Parathyroid adenoma (tissue), 2 donors: ENCODE data around the gene TEX261.

ENCODE experiments used
- H2AFZ ChIP-seq: fragments of 300-600 bp; sonication (generic); one replicate; pipeline ENCODE4 v1.7.0; 2017; ENCODE audit warnings: antibody characterized with exemption, mild to moderate bottlenecking
- H3K27ac ChIP-seq: fragments of 300-600 bp; sonication (generic); one replicate; pipeline ENCODE4 v1.7.0; 2017
- H3K27me3 ChIP-seq: fragments of 300-600 bp; sonication (generic); one replicate; pipeline ENCODE4 v1.7.0; 2017; ENCODE audit warnings: low read length; ENCODE audit not compliant: control insufficient read depth, insufficient read depth
- H3K36me3 ChIP-seq: fragments of 300-600 bp; sonication (generic); one replicate; pipeline ENCODE4 v1.7.0; 2017; ENCODE audit warnings: low read length; ENCODE audit not compliant: control insufficient read depth, insufficient read depth
- H3K4me1 ChIP-seq: fragments of 300-600 bp; sonication (generic); one replicate; pipeline ENCODE4 v1.7.0; 2017; ENCODE audit warnings: control low read depth
- H3K4me2 ChIP-seq: fragments of 300-600 bp; sonication (generic); one replicate; pipeline ENCODE4 v1.7.0; 2017; ENCODE audit warnings: low read length
- H3K4me3 ChIP-seq: fragments of 300-600 bp; sonication (generic); one replicate; pipeline ENCODE4 v1.7.0; 2017; ENCODE audit warnings: low read depth, low read length
- H3K79me2 ChIP-seq: fragments of 300-600 bp; sonication (generic); one replicate; pipeline ENCODE4 v1.7.0; 2017; ENCODE audit warnings: control low read depth
- H3K9ac ChIP-seq: fragments of 300-600 bp; sonication (generic); one replicate; pipeline ENCODE4 v1.7.0; 2017; ENCODE audit warnings: mild to moderate bottlenecking
- H3K9me3 ChIP-seq: fragments of 300-600 bp; sonication (generic); one replicate; pipeline ENCODE4 v1.7.0; 2017; ENCODE audit warnings: low read length; ENCODE audit not compliant: control insufficient read depth
- TF ChIP-seq, protein P1 (sequence below): fragments of 300-600 bp; sonication (generic); IDR thresholded peaks from one replicate; pipeline ENCODE4 v1.7.0; 2017; ENCODE audit warnings: antibody characterized with exemption, mild to moderate bottlenecking
- donor health status: primary hyperparathyroidism.

Gene TEX261

DNA sequence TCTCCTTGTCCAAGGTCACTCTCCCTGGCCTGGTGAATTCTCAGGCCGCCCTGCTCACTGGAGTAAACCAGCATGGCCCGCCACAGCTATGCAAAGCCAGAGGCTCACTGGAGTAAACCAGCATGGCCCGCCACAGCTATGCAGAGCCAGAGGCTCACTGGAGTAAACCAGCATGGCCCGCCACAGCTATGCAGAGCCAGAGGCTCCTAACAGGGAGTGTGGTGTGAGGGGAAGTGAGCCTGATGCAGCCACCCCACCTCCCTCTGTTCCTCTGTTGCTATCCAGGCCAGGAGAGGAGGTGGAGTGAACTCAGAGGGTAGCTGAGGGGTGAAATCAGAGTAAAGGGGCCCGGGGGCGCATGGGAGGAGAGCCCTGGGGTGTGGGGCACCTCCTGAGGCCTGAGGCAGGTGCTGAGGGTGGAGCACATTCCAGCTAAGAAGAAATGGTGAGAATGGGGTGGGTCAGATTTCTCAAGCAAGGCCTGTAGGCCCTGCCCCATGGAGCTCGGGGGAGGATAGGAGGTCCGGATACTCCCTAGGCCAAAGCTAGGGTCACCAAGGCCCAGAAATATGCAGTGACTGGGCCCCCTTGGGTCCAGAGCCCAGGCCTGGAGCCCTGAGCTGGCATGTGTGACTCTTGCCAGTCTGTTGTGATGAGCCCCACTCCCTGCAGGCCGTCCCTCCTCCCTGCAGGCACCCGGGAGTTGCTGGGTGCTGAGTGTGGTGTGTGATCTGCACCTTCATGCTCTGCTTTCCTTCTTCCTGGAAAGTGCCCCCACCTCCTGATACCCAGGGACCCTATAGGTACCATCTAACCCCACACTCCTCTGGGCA is 57.5 kb downstream of the TEX261 start:
- Histone ChIP-seq H3K4me1 (no peaks in the 10 kb centered on the region), H3K36me3 (no peaks in the 10 kb centered on the region), H3K79me2 (no peaks in the 10 kb centered on the region), H3K27me3 (no peaks in the 10 kb centered on the region), H2AFZ (no peak overlapping the region), H3K9me3 (no peaks in the 10 kb centered on the region), H3K4me2 (no peak overlapping the region), H3K27ac (no peak overlapping the region), H3K9ac (no peak overlapping the region), H3K4me3 (no peak overlapping the region)
- TF ChIP-seq, protein P1, sequence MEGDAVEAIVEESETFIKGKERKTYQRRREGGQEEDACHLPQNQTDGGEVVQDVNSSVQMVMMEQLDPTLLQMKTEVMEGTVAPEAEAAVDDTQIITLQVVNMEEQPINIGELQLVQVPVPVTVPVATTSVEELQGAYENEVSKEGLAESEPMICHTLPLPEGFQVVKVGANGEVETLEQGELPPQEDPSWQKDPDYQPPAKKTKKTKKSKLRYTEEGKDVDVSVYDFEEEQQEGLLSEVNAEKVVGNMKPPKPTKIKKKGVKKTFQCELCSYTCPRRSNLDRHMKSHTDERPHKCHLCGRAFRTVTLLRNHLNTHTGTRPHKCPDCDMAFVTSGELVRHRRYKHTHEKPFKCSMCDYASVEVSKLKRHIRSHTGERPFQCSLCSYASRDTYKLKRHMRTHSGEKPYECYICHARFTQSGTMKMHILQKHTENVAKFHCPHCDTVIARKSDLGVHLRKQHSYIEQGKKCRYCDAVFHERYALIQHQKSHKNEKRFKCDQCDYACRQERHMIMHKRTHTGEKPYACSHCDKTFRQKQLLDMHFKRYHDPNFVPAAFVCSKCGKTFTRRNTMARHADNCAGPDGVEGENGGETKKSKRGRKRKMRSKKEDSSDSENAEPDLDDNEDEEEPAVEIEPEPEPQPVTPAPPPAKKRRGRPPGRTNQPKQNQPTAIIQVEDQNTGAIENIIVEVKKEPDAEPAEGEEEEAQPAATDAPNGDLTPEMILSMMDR: no peak

DNA sequence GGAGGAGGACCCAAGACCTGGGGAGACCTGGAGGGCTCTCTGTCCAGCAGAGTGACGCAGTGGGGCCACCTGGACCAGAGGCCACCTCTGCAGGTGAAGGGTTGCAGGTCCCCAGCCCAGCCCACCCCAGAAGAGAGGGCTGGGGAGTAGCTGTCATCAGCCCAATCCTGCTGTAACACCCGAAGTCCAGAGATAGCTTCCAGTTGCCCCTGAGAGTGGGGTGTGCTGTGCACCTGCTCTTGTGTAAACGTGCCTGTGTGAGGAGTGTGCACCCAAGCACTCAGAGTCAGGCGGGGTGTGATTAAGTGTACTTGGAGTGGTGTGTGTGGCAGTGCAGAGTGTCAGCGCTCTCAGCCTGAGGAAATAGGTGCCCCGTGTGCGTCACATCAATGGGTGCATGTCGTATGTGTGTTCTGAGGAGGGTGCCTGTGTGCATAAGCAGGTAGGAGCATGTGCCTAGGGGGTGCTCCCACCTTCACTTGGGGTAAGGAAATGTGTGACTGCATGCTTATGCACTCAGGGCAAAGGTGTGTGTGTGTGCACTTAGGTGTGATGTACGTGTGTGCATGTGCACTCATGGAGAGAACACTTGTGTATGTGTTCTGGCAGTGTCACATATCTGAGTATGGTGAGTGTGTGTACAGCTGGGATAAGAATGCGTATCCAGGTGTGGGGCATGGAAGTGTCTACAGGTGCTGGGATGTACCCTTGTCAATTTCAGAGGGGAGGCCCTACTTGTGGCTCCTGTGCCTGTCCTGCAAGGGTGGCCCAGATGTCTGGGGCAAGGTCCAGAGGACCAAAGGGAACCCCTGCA is 58.3 kb downstream of the TEX261 start:
- no peaks in the 10 kb centered on the region for H3K27me3 ChIP-seq
- TF ChIP-seq, protein P1: no peak
- H3K4me3 ChIP-seq: no peak overlapping the region

More for the DNA sequence above, 58.3 kb downstream of the TEX261 start:
- Histone ChIP-seq H3K79me2 (no peaks in the 10 kb centered on the region), H3K4me2 (no peak overlapping the region), H2AFZ (no peak overlapping the region), H3K27ac (no peak overlapping the region), H3K36me3 (no peaks in the 10 kb centered on the region), H3K9ac (no peak overlapping the region), H3K9me3 (no peaks in the 10 kb centered on the region), H3K4me1 (no peaks in the 10 kb centered on the region)
